NT2/D1 (cell line): ENCODE measurements around the gene ZNF655.

ENCODE experiments used
- SUZ12 ChIP-seq: IDR thresholded peaks from 2 replicates; pipeline ENCODE4 v1.6.1; 2011; ENCODE audit not compliant: insufficient read length, insufficient read depth; ENCODE audit errors: extremely low read depth
- YY1 ChIP-seq: IDR thresholded peaks from 2 replicates; pipeline ENCODE4 v1.6.1; 2011; ENCODE audit not compliant: insufficient read length, insufficient read depth
- ZNF274 ChIP-seq: IDR thresholded peaks from 2 replicates; pipeline ENCODE4 v1.6.1; 2011; ENCODE audit warnings: mild to moderate bottlenecking, low read depth, low read length

- TF ChIP-seq SUZ12 (no peak), ZNF274 (no peak), YY1 (no peak)
These were observed 58.1 kb downstream of the ZNF655 start, which contains the start of gene ZSCAN25 for GRCh38 chr7:99616359-99617191.
